T-cell (primary cell): ENCODE data around the gene VSX1. TPM values are rescaled to one million over a fixed set of nuclear protein-coding genes. Genes with fewer than 3 reads are reported as not detected.

ENCODE experiments used
- ATAC-seq, 4 experiments: fragments of 200-7000 bp in 3 of 4; fragments of 150-1000 bp in 1 of 4; cut with Tn5 transposase; replicated peaks in 1 of 4; 1 replicate in 3 of 4; 2 replicates in 1 of 4; pipeline ENCODE4 v1.10.0; 2021; ENCODE audit warnings: moderate library complexity in 3 of 4, mild to moderate bottlenecking in 2 of 4, moderate number of reproducible peaks in 1 of 4
- CTCF ChIA-PET, 2 donors: fragments of 300-600 bp; sonication (Branson Sonifier 250); formaldehyde crosslinking; loops; one replicate each; lab custom pipeline; 2022; ENCODE audit warnings: antibody characterized with exemption in 2 of 2; lab: Charles Lee
- POLR2A ChIA-PET, 2 donors: fragments of 300-600 bp; sonication (Branson Sonifier 250); formaldehyde crosslinking; loops; one replicate each; lab custom pipeline; 2022; ENCODE audit warnings: antibody characterized with exemption in 2 of 2; lab: Charles Lee
- DNase-seq, 35 experiments: peaks; one replicate each; pipeline versions ENCODE4 v3.0.0 to v3.0.0-alpha.2; 2013 to 2023
- H3K27ac ChIP-seq: one replicate; pipeline ENCODE4 v1.5.1; 2013; ENCODE audit warnings: low read length
- H3K27me3 ChIP-seq, 2 experiments: replicated peaks in 1 of 2; 1 replicate in 1 of 2; 2 replicates in 1 of 2; pipeline versions ENCODE4 v1.6.1 to v1.7.0; 2013; ENCODE audit warnings: low read length in 1 of 2, mixed read lengths in 1 of 2; ENCODE audit not compliant: control insufficient read depth in 2 of 2, insufficient read depth in 2 of 2; ENCODE audit errors: extremely low read depth in 1 of 2
- H3K36me3 ChIP-seq, 2 donors: 1 replicate in 1 of 2; 2 replicates in 1 of 2; pipeline versions ENCODE4 v1.6.1 to v1.7.0; 2013; ENCODE audit warnings: low read length in 1 of 2; ENCODE audit not compliant: control insufficient read depth in 2 of 2, insufficient read depth in 1 of 2; ENCODE audit errors: extremely low read depth in 1 of 2
- H3K4me1 ChIP-seq, 2 experiments: 1 replicate in 1 of 2; 2 replicates in 1 of 2; pipeline versions ENCODE4 v1.6.1 to v1.7.0; 2013; ENCODE audit warnings: low read length in 2 of 2, mixed read lengths in 1 of 2; ENCODE audit not compliant: insufficient read depth in 2 of 2, control insufficient read depth in 1 of 2; ENCODE audit errors: extremely low read depth in 1 of 2
- H3K4me3 ChIP-seq, 2 donors: 1 replicate in 1 of 2; 2 replicates in 1 of 2; pipeline versions ENCODE4 v1.5.1 to v1.7.0; 2013; ENCODE audit warnings: mild to moderate bottlenecking in 2 of 2, low read length in 1 of 2, moderate library complexity in 1 of 2; ENCODE audit not compliant: control insufficient read depth in 1 of 2; ENCODE audit errors: extremely low read depth in 1 of 2
- H3K9me3 ChIP-seq: 2 replicates; pipeline ENCODE4 v1.7.0; 2013
- H3K27ac Mint-ChIP-seq, 2 donors: one replicate each; pipeline ENCODE4 v1.8.0; 2020 to 2021; ENCODE audit warnings: mild to moderate bottlenecking in 2 of 2, mixed read lengths in 2 of 2
- H3K27me3 Mint-ChIP-seq, 2 donors: one replicate each; pipeline ENCODE4 v1.8.0; 2021 to 2022; ENCODE audit warnings: mixed read lengths in 2 of 2
- H3K36me3 Mint-ChIP-seq: one replicate; pipeline ENCODE4 v1.8.0; 2021; ENCODE audit warnings: mixed read lengths
- H3K4me1 Mint-ChIP-seq, 3 donors: one replicate each; pipeline ENCODE4 v1.8.0; 2020 to 2022; ENCODE audit warnings: mixed read lengths in 3 of 3, mild to moderate bottlenecking in 1 of 3
- H3K4me3 Mint-ChIP-seq, 3 donors: one replicate each; pipeline ENCODE4 v1.8.0; 2020 to 2022; ENCODE audit warnings: mild to moderate bottlenecking in 3 of 3, mixed read lengths in 3 of 3, moderate library complexity in 3 of 3
- H3K9me3 Mint-ChIP-seq, 3 donors: one replicate each; pipeline ENCODE4 v1.8.0; 2020 to 2022; ENCODE audit warnings: mixed read lengths in 3 of 3
- WGBS: methylation state at CpG from one replicate; pipeline ENCODE4 v1.1.5; 2013; ENCODE audit warnings: missing lambda C conversion rate; ENCODE audit not compliant: insufficient coverage; 5-methylcytosine and 5-hydroxymethylcytosine counted together
- total RNA-seq, 35 experiments: library from RNA in 6 of 35; stranded (reverse) in 6 of 35; fragments of 120-200 nt in 1 of 35; gene quantifications; one replicate each; pipeline versions ENCODE4 v1.2.1 to v1.2.4 and lab custom pipeline; 2013 to 2026

VSX1 gene
- total RNA-seq, 5 donors from 2014 or later (not counting 1 experiment from before 2014, with no cell fraction given), result not detected

DNA sequence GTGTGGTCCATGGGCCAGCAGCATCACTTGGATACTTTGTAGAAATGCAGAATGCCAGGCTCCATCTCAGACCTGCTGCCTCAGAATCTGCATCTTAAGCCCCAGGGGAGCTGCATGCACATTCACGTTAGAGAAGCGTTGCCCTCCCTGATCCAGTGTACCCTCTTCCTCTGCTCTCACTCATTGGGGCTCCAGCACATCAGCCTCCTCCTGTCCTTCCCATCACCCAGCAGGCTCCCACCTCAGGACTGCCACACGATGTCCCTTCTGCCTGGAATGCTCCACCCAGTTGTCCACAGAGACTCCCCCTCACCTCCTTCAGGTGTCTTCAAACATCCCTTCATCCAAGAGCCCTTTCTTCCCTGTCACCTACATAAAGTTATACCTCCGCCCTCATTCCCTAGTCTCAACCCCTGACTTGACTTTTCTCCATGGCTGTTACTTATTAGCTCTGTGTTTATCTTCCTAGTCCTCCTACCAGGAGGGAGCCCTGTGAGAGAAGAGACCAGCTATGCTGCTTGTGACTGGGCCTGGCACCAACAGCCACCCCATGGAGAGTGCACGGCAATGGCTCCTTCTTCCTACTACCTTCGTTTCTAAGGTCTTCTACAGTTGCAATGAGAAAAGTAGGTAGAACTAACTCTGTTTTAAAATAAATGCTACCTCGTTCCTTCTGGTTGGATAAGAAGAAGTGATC lies 20.7 kb downstream of the VSX1 start:
- WGBS, result 96% methylated on average over 4 of the region's 7 CpGs
- POLR2A ChIA-PET, result no interaction called here
- H3K4me3 ChIP-seq, result no peak overlapping the region
- Mint-ChIP-seq H3K36me3 (no peaks in the 10 kb centered on the region), H3K4me1 (peaks cover 15 to 27% (median 26%) of the 10 kb centered on the region in 3 donors), H3K27ac (peak overlapping the region in 1 of 2 donors; percentile 64), H3K4me3 (peak overlapping the region in 1 of 3 donors; percentile 50), H3K27me3 (peaks cover 0 to 1% of the 10 kb centered on the region in 2 donors), H3K9me3 (no peaks in the 10 kb centered on the region)
- H3K36me3 ChIP-seq, result no peaks in the 10 kb centered on the region
- peaks cover 8 to 30% of the 10 kb centered on the region in 2 experiments for H3K4me1 ChIP-seq
- peaks cover 0 to 15% of the 10 kb centered on the region in 2 experiments for H3K27me3 ChIP-seq
- no peak for ATAC-seq
- CTCF ChIA-PET, result interaction anchor here in 1 of 2 donors (6.0 kb wide), 1 partner anchor 66 kb away, joined by 35 read pairs; the partner anchor contains the start of gene APMAP
- H3K27ac ChIP-seq, result no peak overlapping the region
- no peaks in the 10 kb centered on the region for H3K9me3 ChIP-seq
- no peak for DNase-seq

- no peak overlapping the region for H3K27ac ChIP-seq
- peaks cover 22 to 33% (median 32%) of the 10 kb centered on the region in 3 donors for H3K4me1 Mint-ChIP-seq
- H3K27me3 Mint-ChIP-seq, result no peaks in the 10 kb centered on the region
- H3K4me1 ChIP-seq, result peaks cover 12 to 33% of the 10 kb centered on the region in 2 experiments
- ChIA-PET CTCF (interaction anchor here (0.5 to 6.0 kb wide), 6 partner anchors 15 to 1710 kb away, joined by 3 to 35 read pairs (median 6); partner anchors contain the start of gene APMAP (in 1 of the 2)), POLR2A (no interaction called here)
- no peaks in the 10 kb centered on the region for H3K9me3 ChIP-seq
- H3K9me3 Mint-ChIP-seq, result no peaks in the 10 kb centered on the region
- peak overlapping the region; percentile 90 to 94 for H3K27ac Mint-ChIP-seq
- H3K4me3 ChIP-seq, result no peak overlapping the region
- H3K36me3 Mint-ChIP-seq, result peaks cover 2% of the 10 kb centered on the region
- peaks cover 0 to 8% of the 10 kb centered on the region in 2 donors for H3K36me3 ChIP-seq
- peaks cover 0 to 8% of the 10 kb centered on the region in 2 experiments for H3K27me3 ChIP-seq
- 100% methylated on average over 1 of the region's 8 CpGs for WGBS
- DNase-seq (no peak), ATAC-seq (no peak)
- H3K4me3 Mint-ChIP-seq, result no peak overlapping the region
Observed at GRCh38 chr20:25059866-25060465, 22.0 kb downstream of the VSX1 start.

GRCh38 chr20:25058847-25059810 lies 22.8 kb downstream of the VSX1 start:
- 16% methylated on average over 11 of the region's 20 CpGs for WGBS
- ATAC-seq, result no peak
- peaks cover 14 to 39% of the 10 kb centered on the region in 2 experiments for H3K4me1 ChIP-seq
- peaks cover 0 to 8% of the 10 kb centered on the region in 2 donors for H3K36me3 ChIP-seq
- H3K9me3 Mint-ChIP-seq, result no peaks in the 10 kb centered on the region
- peak overlapping the region; percentile 94 for H3K27ac ChIP-seq
- H3K4me3 ChIP-seq, result peak overlapping the region; percentile 76 to 94
- H3K27ac Mint-ChIP-seq, result peak overlapping the region; percentile 90 to 94
- peaks cover 8% of the 10 kb centered on the region for H3K36me3 Mint-ChIP-seq
- H3K4me1 Mint-ChIP-seq, result peaks cover 30 to 41% (median 40%) of the 10 kb centered on the region in 3 donors
- no peaks in the 10 kb centered on the region for H3K27me3 Mint-ChIP-seq
- no peaks in the 10 kb centered on the region for H3K9me3 ChIP-seq
- peak overlapping the region; percentile 73 to 84 (median 81) for H3K4me3 Mint-ChIP-seq
- POLR2A ChIA-PET, result interaction anchor here in 1 of 2 donors (0.8 kb wide), 1 partner anchor 69 kb away, joined by 3 read pairs; no protein-coding TSS in a partner anchor
- peak in 3 of 35 experiments; percentile 17 to 46 (median 18) for DNase-seq
- peaks cover 0 to 3% of the 10 kb centered on the region in 2 experiments for H3K27me3 ChIP-seq
- CTCF ChIA-PET, result interaction anchor here (0.5 to 2.3 kb wide), 6 partner anchors 16 to 1709 kb away, joined by 3 to 9 read pairs (median 3); no protein-coding TSS in a partner anchor

DNA sequence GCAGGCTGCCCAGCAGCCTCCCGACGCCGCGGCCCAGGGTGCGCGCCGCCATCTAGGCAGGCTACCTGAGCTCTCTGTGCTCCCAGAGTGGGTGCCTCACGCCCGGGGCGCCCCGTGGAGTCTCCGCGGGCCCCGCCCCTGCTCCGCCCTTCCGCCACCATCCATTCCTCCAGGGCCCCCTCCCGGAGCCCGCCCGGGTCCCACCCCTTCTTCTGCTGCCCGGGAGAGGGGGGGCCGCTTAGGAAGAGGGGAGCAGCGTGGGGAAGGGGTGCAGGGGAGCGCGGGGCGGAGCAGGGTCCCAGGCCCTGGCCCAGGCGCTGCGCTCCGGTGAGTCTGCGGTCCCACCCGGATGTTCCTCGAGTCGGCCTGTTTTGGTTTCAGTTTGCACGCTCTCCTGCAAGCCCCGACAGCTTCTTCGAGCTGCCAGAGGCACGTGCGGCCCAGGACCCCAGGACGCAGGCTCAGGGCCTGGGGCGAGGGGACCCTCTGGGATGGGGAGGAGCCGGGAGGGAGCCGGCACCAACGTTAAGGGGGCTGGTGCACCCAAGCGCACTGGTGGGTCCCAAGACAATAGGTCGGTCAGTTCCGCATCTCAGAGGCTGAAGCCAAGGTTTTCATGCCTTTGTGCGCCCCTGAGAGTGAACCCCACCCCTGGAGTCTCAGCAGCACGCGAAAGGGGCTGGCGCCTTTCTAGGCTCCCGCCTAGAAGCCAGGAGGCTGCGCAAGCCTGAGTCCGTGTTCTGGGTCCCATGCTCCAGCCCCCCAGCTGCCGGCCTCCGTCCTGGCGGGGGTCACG lies 23.7 kb downstream of the VSX1 start, which contains the start of gene ACSS1:
Gene ACSS1 (minus strand): TSS at position 89 of the 796 bp plus-strand sequence. CDS start 37 bp downstream, at position 52.
- peaks cover 39 to 50% (median 49%) of the 10 kb centered on the region in 3 donors for H3K4me1 Mint-ChIP-seq
- no peaks in the 10 kb centered on the region for H3K9me3 Mint-ChIP-seq
- POLR2A ChIA-PET, result no interaction called here
- 1% methylated on average over 46 of the region's 56 CpGs for WGBS
- ATAC-seq (peak; percentile 73 to 78 (median 76)), DNase-seq (peak; percentile 64 to 88 (median 75))
- Histone ChIP-seq H3K27ac (peak within 1 kb of the TSS; percentile 94), H3K9me3 (no peaks in the 10 kb centered on the region), H3K4me3 (peak within 1 kb of the TSS; percentile 76 to 94), H3K4me1 (peaks cover 22 to 46% of the 10 kb centered on the region in 2 experiments), H3K36me3 (peaks cover 0 to 8% of the 10 kb centered on the region in 2 donors), H3K27me3 (peaks cover 0 to 3% of the 10 kb centered on the region in 2 experiments)
- peaks cover 8% of the 10 kb centered on the region for H3K36me3 Mint-ChIP-seq
- no peaks in the 10 kb centered on the region for H3K27me3 Mint-ChIP-seq
- CTCF ChIA-PET, result interaction anchor here (0.6 to 2.3 kb wide), 4 partner anchors 63 to 1708 kb away, joined by 3 to 9 read pairs (median 4); no protein-coding TSS in a partner anchor
- H3K4me3 Mint-ChIP-seq, result peak within 1 kb of the TSS; percentile 81 to 87 (median 86)
- peak within 1 kb of the TSS; percentile 90 to 94 for H3K27ac Mint-ChIP-seq
